K562 (cell line): Measurements from ENCODE around the gene PRKCQ. TPM values are rescaled to one million over a fixed set of nuclear protein-coding genes. Genes with fewer than 3 reads are reported as not detected.

Experiments used
- ADNP ChIP-seq: fragments of 200-800 bp; sonication (Bioruptor generic); IDR thresholded peaks from 2 replicates; pipeline ENCODE4 v1.6.1; 2016; ENCODE audit warnings: missing genetic modification characterization, missing compliant biosample characterization
- DDX20 ChIP-seq: fragments of 450-650 bp; IDR thresholded peaks from 2 replicates; pipeline ENCODE4 v1.6.1; 2016; ENCODE audit warnings: missing genetic modification characterization, low read depth, mild to moderate bottlenecking, missing compliant biosample characterization, moderate library complexity
- DPF2 ChIP-seq: fragments of 450-650 bp; IDR thresholded peaks from 2 replicates; pipeline ENCODE4 v1.6.1; 2016
- EHMT2 ChIP-seq: fragments of 450-650 bp; IDR thresholded peaks from 2 replicates; pipeline ENCODE4 v1.6.1; 2018; ENCODE audit warnings: antibody characterized with exemption
- ELF1 ChIP-seq: fragments of 200-800 bp; sonication (Bioruptor generic); IDR thresholded peaks from 2 replicates; pipeline ENCODE4 v1.6.1; 2016; ENCODE audit warnings: missing genetic modification characterization, missing compliant biosample characterization
- FOXM1 ChIP-seq, 2 experiments: fragments of 450-650 bp in 1 of 2; sonication (generic) in 1 of 2; formaldehyde crosslinking in 1 of 2; IDR thresholded peaks; 2 replicates each; pipeline versions ENCODE4 v1.6.1 to v1.9.0; 2017 to 2022; ENCODE audit warnings: low read depth in 2 of 2, mild to moderate bottlenecking in 2 of 2, missing genetic modification reagents in 1 of 2, moderate library complexity in 1 of 2
- HNRNPLL ChIP-seq: fragments of 200-400 bp; formaldehyde crosslinking; IDR thresholded peaks from 2 replicates; pipeline ENCODE4 v1.6.1; 2017; ENCODE audit warnings: low read length, low read depth, mild to moderate bottlenecking; ENCODE audit not compliant: poor library complexity, severe bottlenecking
- MEF2D ChIP-seq: conservative IDR thresholded peaks from 2 replicates; pipeline ENCODE4 v1.6.1; 2016; ENCODE audit warnings: low read depth, missing genetic modification characterization, missing compliant biosample characterization
- NR4A1 ChIP-seq, 2 experiments: fragments of 250-450 bp in 1 of 2; fragments of 450-650 bp in 1 of 2; sonication (Bioruptor Pico) in 1 of 2; IDR thresholded peaks; 2 replicates each; pipeline versions ENCODE4 v1.4.0 to v1.6.1; 2016 to 2020; ENCODE audit warnings: mild to moderate bottlenecking in 2 of 2, missing compliant biosample characterization in 1 of 2, missing genetic modification characterization in 1 of 2, moderate library complexity in 1 of 2
- OTX1 ChIP-seq: fragments of 450-650 bp; formaldehyde crosslinking; IDR thresholded peaks from 2 replicates; pipeline ENCODE4 v1.4.0; 2022; ENCODE audit warnings: mild to moderate bottlenecking
- PHF20 ChIP-seq: fragments of 450-650 bp; IDR thresholded peaks from 2 replicates; pipeline ENCODE4 v1.6.1; 2018; ENCODE audit not compliant: partially characterized antibody
- RHOXF2B ChIP-seq: fragments of 250-450 bp; sonication (Bioruptor Pico); conservative IDR thresholded peaks from 2 replicates; pipeline ENCODE4 v1.5.1; 2021
- SMARCC2 ChIP-seq: fragments of 450-650 bp; IDR thresholded peaks from 2 replicates; pipeline ENCODE4 v1.6.1; 2017; ENCODE audit warnings: antibody characterized with exemption, moderate library complexity, mild to moderate bottlenecking, low read depth
- TCF7 ChIP-seq: sonication (generic); IDR thresholded peaks from 2 replicates; pipeline ENCODE4 v1.6.1; 2016; ENCODE audit warnings: antibody characterized with exemption, borderline replicate concordance
- ZBTB17 ChIP-seq: fragments of 450-650 bp; formaldehyde crosslinking; IDR thresholded peaks from 2 replicates; pipeline ENCODE4 v1.4.0; 2020; ENCODE audit warnings: mild to moderate bottlenecking
- ZFP30 ChIP-seq: fragments of 250-450 bp; sonication (Bioruptor Pico); IDR thresholded peaks from 2 replicates; pipeline ENCODE4 v1.8.0; 2022; ENCODE audit warnings: moderate library complexity, mild to moderate bottlenecking, inconsistent platforms, borderline replicate concordance
- ZNF134 ChIP-seq: fragments of 250-450 bp; sonication (Bioruptor Pico); conservative IDR thresholded peaks from 2 replicates; pipeline ENCODE4 v1.4.0; 2020
- ZNF584 ChIP-seq: fragments of 200-800 bp; sonication (Bioruptor generic); IDR thresholded peaks from 2 replicates; pipeline ENCODE4 v1.6.1; 2016; ENCODE audit warnings: low read depth, mild to moderate bottlenecking, missing genetic modification characterization, missing compliant biosample characterization
- ZNF695 ChIP-seq: fragments of 450-650 bp; formaldehyde crosslinking; IDR thresholded peaks from 2 replicates; pipeline ENCODE4 v1.4.0; 2020; ENCODE audit warnings: mild to moderate bottlenecking, moderate library complexity
- ZNF707 ChIP-seq: fragments of 250-450 bp; sonication (Bioruptor Pico); conservative IDR thresholded peaks from 2 replicates; pipeline ENCODE4 v1.8.0; 2022; ENCODE audit warnings: inconsistent platforms, mild to moderate bottlenecking, moderate library complexity
- polyA plus RNA-seq, 8 experiments: library from polyadenylated mRNA; depleted of rRNA in 4 of 8; stranded (reverse) in 5 of 8; unstranded in 3 of 8; fragments of >200 nt; fragmentation: Nextera tagmentation in 2 of 8; fragmentation: Illumina TruSeq in 1 of 8; extraction: Ambion mirVana in 2 of 8; extraction: Trizol in 1 of 8; gene quantifications; 2 replicates each; pipeline versions ENCODE4 v1.2.1 to v1.2.3, GENCODE V29; 2011 to 2014; ENCODE audit warnings: inconsistent platforms in 1 of 8, missing spikeins in 1 of 8
- total RNA-seq, 7 experiments: library from RNA; depleted of rRNA in 6 of 7; stranded (reverse); fragments of >200 nt in 6 of 7; fragmentation: Illumina TruSeq in 2 of 7; extraction: Trizol in 2 of 7; gene quantifications; 2 replicates each; pipeline versions ENCODE4 v1.2.1 to v1.2.3, GENCODE V29; 2011 to 2021; ENCODE audit warnings: low replicate concordance in 1 of 7
- TF ChIP-seq, protein P1 (sequence below), 3 experiments: fragments of 200-800 bp in 1 of 3; fragments of 250-450 bp in 1 of 3; fragments of 450-650 bp in 1 of 3; sonication (Bioruptor Pico) in 1 of 3; sonication (Bioruptor generic) in 1 of 3; formaldehyde crosslinking in 1 of 3; IDR thresholded peaks; 2 replicates each; pipeline versions ENCODE4 v1.6.1 to v1.8.0; 2016 to 2022; ENCODE audit warnings: mild to moderate bottlenecking in 2 of 3, missing genetic modification characterization in 2 of 3, missing compliant biosample characterization in 1 of 3, moderate library complexity in 1 of 3
- TF ChIP-seq, protein P2 (sequence below): sonication (generic); formaldehyde crosslinking; IDR thresholded peaks from 2 replicates; pipeline ENCODE4 v1.8.1; 2023; ENCODE audit warnings: mild to moderate bottlenecking, missing genetic modification reagents
- TF ChIP-seq, protein P3 (sequence below): sonication (generic); formaldehyde crosslinking; IDR thresholded peaks from 2 replicates; pipeline ENCODE4 v1.8.1; 2023; ENCODE audit warnings: mild to moderate bottlenecking, missing genetic modification reagents, moderate library complexity

Gene PRKCQ
- total and polyA plus RNA-seq, 9 of the 15 experiments (the other 6 are each of a cell fraction or from before 2014, with no cell fraction given) = 4.4 to 23.3 (median 14.6) TPM

DNA sequence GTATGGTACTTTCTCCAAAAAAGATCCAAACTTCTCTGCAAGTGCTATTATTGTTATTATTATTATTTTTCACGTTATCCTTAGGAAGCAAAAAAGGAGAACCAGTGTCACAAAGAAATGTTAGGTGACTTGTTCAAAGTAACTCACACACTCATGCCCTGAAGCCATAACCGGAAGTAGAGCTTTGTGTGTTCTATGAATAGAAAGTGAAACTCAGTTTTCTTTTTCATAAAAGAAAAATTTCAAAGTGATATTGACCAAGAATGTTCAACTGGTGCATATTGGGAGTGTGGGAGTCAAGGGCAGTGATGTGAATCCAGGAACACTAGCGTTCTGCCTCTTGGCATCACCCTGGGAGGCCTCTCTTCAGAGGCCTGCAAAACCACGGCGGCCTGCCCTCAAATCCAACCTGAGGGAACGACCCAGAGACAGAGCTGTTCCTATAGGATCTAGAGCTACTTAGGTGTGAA, 106.1 kb downstream of the PRKCQ start (continued):
- TF ChIP-seq, protein P1, sequence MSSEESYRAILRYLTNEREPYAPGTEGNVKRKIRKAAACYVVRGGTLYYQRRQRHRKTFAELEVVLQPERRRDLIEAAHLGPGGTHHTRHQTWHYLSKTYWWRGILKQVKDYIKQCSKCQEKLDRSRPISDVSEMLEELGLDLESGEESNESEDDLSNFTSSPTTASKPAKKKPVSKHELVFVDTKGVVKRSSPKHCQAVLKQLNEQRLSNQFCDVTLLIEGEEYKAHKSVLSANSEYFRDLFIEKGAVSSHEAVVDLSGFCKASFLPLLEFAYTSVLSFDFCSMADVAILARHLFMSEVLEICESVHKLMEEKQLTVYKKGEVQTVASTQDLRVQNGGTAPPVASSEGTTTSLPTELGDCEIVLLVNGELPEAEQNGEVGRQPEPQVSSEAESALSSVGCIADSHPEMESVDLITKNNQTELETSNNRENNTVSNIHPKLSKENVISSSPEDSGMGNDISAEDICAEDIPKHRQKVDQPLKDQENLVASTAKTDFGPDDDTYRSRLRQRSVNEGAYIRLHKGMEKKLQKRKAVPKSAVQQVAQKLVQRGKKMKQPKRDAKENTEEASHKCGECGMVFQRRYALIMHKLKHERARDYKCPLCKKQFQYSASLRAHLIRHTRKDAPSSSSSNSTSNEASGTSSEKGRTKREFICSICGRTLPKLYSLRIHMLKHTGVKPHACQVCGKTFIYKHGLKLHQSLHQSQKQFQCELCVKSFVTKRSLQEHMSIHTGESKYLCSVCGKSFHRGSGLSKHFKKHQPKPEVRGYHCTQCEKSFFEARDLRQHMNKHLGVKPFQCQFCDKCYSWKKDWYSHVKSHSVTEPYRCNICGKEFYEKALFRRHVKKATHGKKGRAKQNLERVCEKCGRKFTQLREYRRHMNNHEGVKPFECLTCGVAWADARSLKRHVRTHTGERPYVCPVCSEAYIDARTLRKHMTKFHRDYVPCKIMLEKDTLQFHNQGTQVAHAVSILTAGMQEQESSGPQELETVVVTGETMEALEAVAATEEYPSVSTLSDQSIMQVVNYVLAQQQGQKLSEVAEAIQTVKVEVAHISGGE (CRISPR knock-in tag; IDR thresholded peaks at IDR 0.05) = no peak; a peak in 2 of 6 replicates
- no peak for TF ChIP-seq ZNF584 (CRISPR knock-in tag)
- TF ChIP-seq TCF7 = no peak
- TF ChIP-seq SMARCC2 = no peak
- peak; percentile 60; the same call in 1 of the 2 replicates for TF ChIP-seq ZNF134
- TF ChIP-seq, protein P2, sequence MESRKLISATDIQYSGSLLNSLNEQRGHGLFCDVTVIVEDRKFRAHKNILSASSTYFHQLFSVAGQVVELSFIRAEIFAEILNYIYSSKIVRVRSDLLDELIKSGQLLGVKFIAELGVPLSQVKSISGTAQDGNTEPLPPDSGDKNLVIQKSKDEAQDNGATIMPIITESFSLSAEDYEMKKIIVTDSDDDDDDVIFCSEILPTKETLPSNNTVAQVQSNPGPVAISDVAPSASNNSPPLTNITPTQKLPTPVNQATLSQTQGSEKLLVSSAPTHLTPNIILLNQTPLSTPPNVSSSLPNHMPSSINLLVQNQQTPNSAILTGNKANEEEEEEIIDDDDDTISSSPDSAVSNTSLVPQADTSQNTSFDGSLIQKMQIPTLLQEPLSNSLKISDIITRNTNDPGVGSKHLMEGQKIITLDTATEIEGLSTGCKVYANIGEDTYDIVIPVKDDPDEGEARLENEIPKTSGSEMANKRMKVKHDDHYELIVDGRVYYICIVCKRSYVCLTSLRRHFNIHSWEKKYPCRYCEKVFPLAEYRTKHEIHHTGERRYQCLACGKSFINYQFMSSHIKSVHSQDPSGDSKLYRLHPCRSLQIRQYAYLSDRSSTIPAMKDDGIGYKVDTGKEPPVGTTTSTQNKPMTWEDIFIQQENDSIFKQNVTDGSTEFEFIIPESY (CRISPR knock-in tag) = no peak
- peak; percentile 74 for TF ChIP-seq ZBTB17
- TF ChIP-seq ELF1 (tag) = peak; percentile 78
- no peak for TF ChIP-seq ZNF695
- TF ChIP-seq FOXM1 (IDR thresholded peaks at IDR 0.05; ENCODE audit: low read depth) = no peak
- no peak for TF ChIP-seq FOXM1 (CRISPR knock-in tag; IDR thresholded peaks at IDR 0.05; ENCODE audit: low read depth)
- 0 out of 2 replicates have a peak, but pooled peaks have one; percentile 76 for TF ChIP-seq MEF2D
- peak; percentile 50; the same call in 1 of the 2 replicates for TF ChIP-seq DDX20 (tag)
- TF ChIP-seq ZFP30 (CRISPR knock-in tag) = no peak
- no peak for TF ChIP-seq HNRNPLL
- TF ChIP-seq RHOXF2B (CRISPR knock-in tag) = 0 out of 2 replicates have a peak, but pooled peaks have one; percentile 7
- TF ChIP-seq PHF20 = no peak
- TF ChIP-seq OTX1 = no peak
- no peak for TF ChIP-seq EHMT2
- no peak for TF ChIP-seq ADNP
- TF ChIP-seq, protein P3, sequence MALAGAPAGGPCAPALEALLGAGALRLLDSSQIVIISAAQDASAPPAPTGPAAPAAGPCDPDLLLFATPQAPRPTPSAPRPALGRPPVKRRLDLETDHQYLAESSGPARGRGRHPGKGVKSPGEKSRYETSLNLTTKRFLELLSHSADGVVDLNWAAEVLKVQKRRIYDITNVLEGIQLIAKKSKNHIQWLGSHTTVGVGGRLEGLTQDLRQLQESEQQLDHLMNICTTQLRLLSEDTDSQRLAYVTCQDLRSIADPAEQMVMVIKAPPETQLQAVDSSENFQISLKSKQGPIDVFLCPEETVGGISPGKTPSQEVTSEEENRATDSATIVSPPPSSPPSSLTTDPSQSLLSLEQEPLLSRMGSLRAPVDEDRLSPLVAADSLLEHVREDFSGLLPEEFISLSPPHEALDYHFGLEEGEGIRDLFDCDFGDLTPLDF = no peak
- TF ChIP-seq NR4A1 (CRISPR knock-in tag; IDR thresholded peaks at IDR 0.05) = no peak
- TF ChIP-seq NR4A1 (tag; IDR thresholded peaks at IDR 0.05) = peak; percentile 81; the same call in 1 of the 2 replicates
- TF ChIP-seq ZNF707 (CRISPR knock-in tag) = no peak
- no peak for TF ChIP-seq DPF2
